Measurements from ENCODE around the gene PAQR6.

DNA sequence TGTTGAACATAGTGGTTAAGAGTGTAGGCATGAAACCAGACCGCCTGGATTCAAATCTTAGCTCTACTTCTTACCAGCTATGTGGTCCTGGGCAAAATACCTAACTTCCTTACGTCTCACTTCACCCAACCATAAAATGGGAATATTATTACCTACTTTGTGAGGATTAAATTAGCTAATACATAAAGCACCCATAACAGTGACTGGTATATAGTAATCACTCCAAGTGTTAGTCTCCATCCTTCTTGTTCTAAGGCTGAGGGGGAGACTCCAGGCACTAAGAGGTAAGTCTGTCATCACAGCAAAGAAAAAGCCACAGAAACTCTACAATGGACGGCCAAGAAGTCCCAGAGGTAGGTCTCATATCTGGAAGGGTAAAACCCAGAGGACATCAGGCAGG is 32.0 kb upstream of the PAQR6 start:
- TF ChIP-seq, protein P1, sequence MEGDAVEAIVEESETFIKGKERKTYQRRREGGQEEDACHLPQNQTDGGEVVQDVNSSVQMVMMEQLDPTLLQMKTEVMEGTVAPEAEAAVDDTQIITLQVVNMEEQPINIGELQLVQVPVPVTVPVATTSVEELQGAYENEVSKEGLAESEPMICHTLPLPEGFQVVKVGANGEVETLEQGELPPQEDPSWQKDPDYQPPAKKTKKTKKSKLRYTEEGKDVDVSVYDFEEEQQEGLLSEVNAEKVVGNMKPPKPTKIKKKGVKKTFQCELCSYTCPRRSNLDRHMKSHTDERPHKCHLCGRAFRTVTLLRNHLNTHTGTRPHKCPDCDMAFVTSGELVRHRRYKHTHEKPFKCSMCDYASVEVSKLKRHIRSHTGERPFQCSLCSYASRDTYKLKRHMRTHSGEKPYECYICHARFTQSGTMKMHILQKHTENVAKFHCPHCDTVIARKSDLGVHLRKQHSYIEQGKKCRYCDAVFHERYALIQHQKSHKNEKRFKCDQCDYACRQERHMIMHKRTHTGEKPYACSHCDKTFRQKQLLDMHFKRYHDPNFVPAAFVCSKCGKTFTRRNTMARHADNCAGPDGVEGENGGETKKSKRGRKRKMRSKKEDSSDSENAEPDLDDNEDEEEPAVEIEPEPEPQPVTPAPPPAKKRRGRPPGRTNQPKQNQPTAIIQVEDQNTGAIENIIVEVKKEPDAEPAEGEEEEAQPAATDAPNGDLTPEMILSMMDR (IDR thresholded peaks at IDR 0.05) = no peak
- TF ChIP-seq POLR2A (IDR thresholded peaks at IDR 0.05) = no peak
